ENCODE data around the gene ACOX1. TPM values are rescaled to one million over a fixed set of nuclear protein-coding genes. Genes with fewer than 3 reads are reported as not detected.

ACOX1 gene
- total and polyA plus RNA-seq, 2 of the 13 experiments (the other 11 are each of a cell fraction or from before 2014, with no cell fraction given): 86.4 to 120 TPM

DNA sequence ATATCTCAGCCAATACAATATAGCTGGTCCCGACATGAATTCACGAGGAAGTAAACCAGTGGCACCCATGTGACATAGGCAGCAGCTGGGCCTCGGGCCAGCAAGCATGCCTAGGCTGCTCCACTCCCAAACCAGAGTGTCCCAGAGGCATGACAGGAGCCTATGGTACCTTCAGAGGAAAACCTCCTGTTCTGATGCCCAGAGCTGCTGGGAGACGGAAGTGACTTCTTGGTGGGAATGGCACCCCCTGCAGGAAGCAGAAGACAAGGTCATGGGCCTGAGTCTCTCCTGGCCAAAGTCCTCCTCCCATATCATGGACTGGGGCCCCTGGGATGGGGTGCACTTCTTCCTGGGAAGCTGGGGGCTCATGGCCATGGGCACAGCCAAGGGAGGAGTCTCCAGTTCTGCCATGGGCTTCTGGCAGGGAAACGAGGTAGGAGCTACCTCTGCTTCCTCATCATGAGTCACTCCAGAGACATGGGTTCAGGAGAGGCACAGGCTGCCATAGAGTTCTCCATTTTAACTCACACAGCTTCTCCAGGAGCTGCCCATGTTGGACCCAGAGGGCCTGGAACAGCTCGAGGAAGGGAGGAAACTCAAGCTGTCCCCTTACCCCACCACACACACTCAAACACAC, 51.6 kb downstream of the ACOX1 start (continued):
- TF ChIP-seq THAP11 (CRISPR knock-in tag; IDR thresholded peaks at IDR 0.05) (peak; percentile 52), ZNF205 (CRISPR knock-in tag; IDR thresholded peaks at IDR 0.05) (no peak), ZNF276 (CRISPR knock-in tag; IDR thresholded peaks at IDR 0.05; ENCODE audit: low read depth) (no peak), AHR (CRISPR knock-in tag; IDR thresholded peaks at IDR 0.05) (no peak), MAZ (IDR thresholded peaks at IDR 0.05; ENCODE audit: borderline replicate concordance, low read depth, low read length) (no peak), MAZ (CRISPR knock-in tag; IDR thresholded peaks at IDR 0.05; ENCODE audit: low read depth) (no peak), ZNF574 (CRISPR knock-in tag; IDR thresholded peaks at IDR 0.05) (no peak), STAG1 (CRISPR knock-in tag; IDR thresholded peaks at IDR 0.05) (peak; percentile 62), ETV5 (CRISPR knock-in tag; IDR thresholded peaks at IDR 0.05; ENCODE audit: borderline replicate concordance) (peak; percentile 59; the same call in 1 of the 2 replicates), BRCA1 (CRISPR knock-in tag; IDR thresholded peaks at IDR 0.05) (no peak), KLF6 (CRISPR knock-in tag; IDR thresholded peaks at IDR 0.05) (no peak), IRX3 (CRISPR knock-in tag; IDR thresholded peaks at IDR 0.05; ENCODE audit: borderline replicate concordance, low read depth) (no peak), BHLHE40 (IDR thresholded peaks at IDR 0.05; ENCODE audit: low read length) (no peak), SMARCE1 (IDR thresholded peaks at IDR 0.05; ENCODE audit: borderline replicate concordance) (no peak), SNRNP70 (IDR thresholded peaks at IDR 0.05; ENCODE audit: low read depth, low read length) (no peak), FOXP1 (IDR thresholded peaks at IDR 0.05) (no peak), FOXP1 (CRISPR knock-in tag; IDR thresholded peaks at IDR 0.05) (no peak), UBTF (CRISPR knock-in tag; IDR thresholded peaks at IDR 0.05) (no peak), IRF2 (CRISPR knock-in tag; IDR thresholded peaks at IDR 0.05) (0 out of 2 replicates have a peak, but pooled peaks have one; percentile 34), REXO4 (CRISPR knock-in tag; IDR thresholded peaks at IDR 0.05; ENCODE audit: borderline replicate concordance) (no peak), HMGA1 (CRISPR knock-in tag; conservative IDR thresholded peaks at IDR 0.05) (no peak), ZNF878 (CRISPR knock-in tag; IDR thresholded peaks at IDR 0.05) (no peak), SYNCRIP (IDR thresholded peaks at IDR 0.05; ENCODE audit: insufficient read depth, low read depth, low read length) (no peak)
- TF ChIP-seq, protein P1, sequence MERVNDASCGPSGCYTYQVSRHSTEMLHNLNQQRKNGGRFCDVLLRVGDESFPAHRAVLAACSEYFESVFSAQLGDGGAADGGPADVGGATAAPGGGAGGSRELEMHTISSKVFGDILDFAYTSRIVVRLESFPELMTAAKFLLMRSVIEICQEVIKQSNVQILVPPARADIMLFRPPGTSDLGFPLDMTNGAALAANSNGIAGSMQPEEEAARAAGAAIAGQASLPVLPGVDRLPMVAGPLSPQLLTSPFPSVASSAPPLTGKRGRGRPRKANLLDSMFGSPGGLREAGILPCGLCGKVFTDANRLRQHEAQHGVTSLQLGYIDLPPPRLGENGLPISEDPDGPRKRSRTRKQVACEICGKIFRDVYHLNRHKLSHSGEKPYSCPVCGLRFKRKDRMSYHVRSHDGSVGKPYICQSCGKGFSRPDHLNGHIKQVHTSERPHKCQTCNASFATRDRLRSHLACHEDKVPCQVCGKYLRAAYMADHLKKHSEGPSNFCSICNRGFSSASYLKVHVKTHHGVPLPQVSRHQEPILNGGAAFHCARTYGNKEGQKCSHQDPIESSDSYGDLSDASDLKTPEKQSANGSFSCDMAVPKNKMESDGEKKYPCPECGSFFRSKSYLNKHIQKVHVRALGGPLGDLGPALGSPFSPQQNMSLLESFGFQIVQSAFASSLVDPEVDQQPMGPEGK (CRISPR knock-in tag; IDR thresholded peaks at IDR 0.05): peak; percentile 9; the same call in 1 of the 2 replicates
